Mesothelial cell of epicardium (in vitro differentiated cells): ENCODE results near the gene SSBP4. TPM values are rescaled to one million over a fixed set of nuclear protein-coding genes. Genes with fewer than 3 reads are reported as not detected.

Source experiments
- DNase-seq, 2 experiments: peaks; one replicate each; pipeline ENCODE4 v3.0.0; 2021; ENCODE audit warnings: low spot score in 2 of 2; ENCODE audit not compliant: unreplicated experiment in 2 of 2
- H3K27ac Mint-ChIP-seq: 2 replicates; pipeline ENCODE4 v1.8.0; 2021; ENCODE audit warnings: mixed read lengths
- H3K27me3 Mint-ChIP-seq: 2 replicates; pipeline ENCODE4 v1.8.0; 2021; ENCODE audit warnings: low read depth, mixed read lengths
- H3K36me3 Mint-ChIP-seq: 2 replicates; pipeline ENCODE4 v1.8.0; 2021; ENCODE audit warnings: mixed read lengths
- H3K4me1 Mint-ChIP-seq: 2 replicates; pipeline ENCODE4 v1.8.0; 2021; ENCODE audit warnings: mixed read lengths
- H3K4me3 Mint-ChIP-seq: 2 replicates; pipeline ENCODE4 v1.8.0; 2021; ENCODE audit warnings: mild to moderate bottlenecking, moderate library complexity, mixed read lengths
- H3K9me3 Mint-ChIP-seq: 2 replicates; pipeline ENCODE4 v1.8.0; 2021; ENCODE audit warnings: mixed read lengths
- total RNA-seq: library from RNA; stranded (reverse); gene quantifications from 3 replicates; pipeline ENCODE4 v1.2.1, GENCODE V29; 2021
- TF ChIP-seq, protein P1 (sequence below): fragments of 200-600 bp; sonication (generic); IDR thresholded peaks from one replicate; pipeline ENCODE4 v1.5.0; 2021; ENCODE audit warnings: antibody characterized with exemption; ENCODE audit not compliant: unreplicated experiment

Gene SSBP4
- total RNA-seq, 1 donor from 2014 or later = 123 TPM

DNA sequence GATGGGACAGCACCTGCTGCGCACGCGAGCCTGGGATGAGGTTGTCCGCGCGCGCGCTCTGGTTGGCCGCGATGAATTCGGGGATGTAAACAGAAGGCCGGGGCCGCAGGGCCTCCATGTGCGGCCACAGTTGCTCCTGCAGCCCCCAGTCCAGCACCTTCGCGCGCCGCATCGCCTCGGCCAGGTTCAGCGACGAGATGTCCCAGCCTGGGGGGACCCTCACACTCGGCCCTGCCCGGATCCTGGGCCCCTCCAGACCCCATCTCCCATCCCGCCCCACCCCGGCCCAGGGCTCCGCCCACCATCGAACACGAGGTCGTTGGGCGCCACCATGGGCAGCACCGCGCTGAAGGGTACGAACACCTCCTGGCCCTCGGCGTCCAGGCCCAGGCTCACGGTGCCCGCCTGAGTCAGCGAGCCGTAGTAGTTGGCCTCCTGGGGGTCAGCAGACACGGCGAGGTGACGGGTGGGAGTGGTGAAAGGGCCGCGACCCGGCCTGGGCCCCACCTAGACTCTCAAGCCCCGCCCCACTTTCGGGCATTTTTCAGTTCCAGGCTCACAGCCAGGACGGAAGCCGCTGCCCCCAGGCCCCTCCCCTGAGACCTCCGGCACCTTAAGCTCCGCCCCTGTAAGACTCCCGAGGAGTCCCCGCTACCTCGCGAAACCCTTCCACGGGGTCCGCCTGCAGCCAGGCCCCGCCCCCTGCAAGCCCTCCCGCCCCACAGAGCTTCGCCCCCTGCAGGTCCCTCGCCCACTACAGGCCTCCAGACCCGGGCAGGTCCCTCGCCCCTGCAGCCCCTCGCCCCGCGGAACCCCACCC, 17.7 kb downstream of the SSBP4 start:
- peak overlapping the region; percentile 86 for H3K27ac Mint-ChIP-seq
- DNase-seq = peak; percentile 75 to 87
- H3K27me3 Mint-ChIP-seq = no peaks in the 10 kb centered on the region
- no peaks in the 10 kb centered on the region for H3K9me3 Mint-ChIP-seq
- H3K36me3 Mint-ChIP-seq = peaks cover 2% of the 10 kb centered on the region
- peaks cover 50% of the 10 kb centered on the region for H3K4me1 Mint-ChIP-seq
- H3K4me3 Mint-ChIP-seq = peak overlapping the region; percentile 75
- TF ChIP-seq, protein P1, sequence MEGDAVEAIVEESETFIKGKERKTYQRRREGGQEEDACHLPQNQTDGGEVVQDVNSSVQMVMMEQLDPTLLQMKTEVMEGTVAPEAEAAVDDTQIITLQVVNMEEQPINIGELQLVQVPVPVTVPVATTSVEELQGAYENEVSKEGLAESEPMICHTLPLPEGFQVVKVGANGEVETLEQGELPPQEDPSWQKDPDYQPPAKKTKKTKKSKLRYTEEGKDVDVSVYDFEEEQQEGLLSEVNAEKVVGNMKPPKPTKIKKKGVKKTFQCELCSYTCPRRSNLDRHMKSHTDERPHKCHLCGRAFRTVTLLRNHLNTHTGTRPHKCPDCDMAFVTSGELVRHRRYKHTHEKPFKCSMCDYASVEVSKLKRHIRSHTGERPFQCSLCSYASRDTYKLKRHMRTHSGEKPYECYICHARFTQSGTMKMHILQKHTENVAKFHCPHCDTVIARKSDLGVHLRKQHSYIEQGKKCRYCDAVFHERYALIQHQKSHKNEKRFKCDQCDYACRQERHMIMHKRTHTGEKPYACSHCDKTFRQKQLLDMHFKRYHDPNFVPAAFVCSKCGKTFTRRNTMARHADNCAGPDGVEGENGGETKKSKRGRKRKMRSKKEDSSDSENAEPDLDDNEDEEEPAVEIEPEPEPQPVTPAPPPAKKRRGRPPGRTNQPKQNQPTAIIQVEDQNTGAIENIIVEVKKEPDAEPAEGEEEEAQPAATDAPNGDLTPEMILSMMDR = no peak

GRCh38 chr19:18437491-18438330, 18.5 kb downstream of the SSBP4 start, which contains the start of gene ISYNA1:
TSS of gene ISYNA1 (minus strand) at chr19:18438133. CDS start at chr19:18437979, 154 bp downstream.
- peak in 1 of 2 experiments; percentile 72 for DNase-seq
- H3K4me1 Mint-ChIP-seq = peaks cover 48% of the 10 kb centered on the region
- TF ChIP-seq, protein P1 = no peak
- no peaks in the 10 kb centered on the region for H3K27me3 Mint-ChIP-seq
- H3K9me3 Mint-ChIP-seq = no peaks in the 10 kb centered on the region
- peak within 1 kb of the TSS; percentile 75 for H3K4me3 Mint-ChIP-seq
- H3K27ac Mint-ChIP-seq = peak within 1 kb of the TSS; percentile 98
- peaks cover 2% of the 10 kb centered on the region for H3K36me3 Mint-ChIP-seq

- Mint-ChIP-seq H3K27ac (peak overlapping the region; percentile 98), H3K36me3 (peaks cover 2% of the 10 kb centered on the region), H3K4me1 (peaks cover 50% of the 10 kb centered on the region), H3K4me3 (peak overlapping the region; percentile 75), H3K9me3 (no peaks in the 10 kb centered on the region), H3K27me3 (no peaks in the 10 kb centered on the region)
- DNase-seq = peak; percentile 65 to 74
- TF ChIP-seq, protein P1 = no peak
Observed at GRCh38 chr19:18438331-18439024, 19.3 kb downstream of the SSBP4 start.

GRCh38 chr19:18439025-18439909, 20.1 kb downstream of the SSBP4 start:
- TF ChIP-seq, protein P1 = no peak
- Mint-ChIP-seq H3K27ac (peak overlapping the region; percentile 98), H3K9me3 (no peaks in the 10 kb centered on the region)

More at GRCh38 chr19:18439025-18439909, 20.1 kb downstream of the SSBP4 start:
- DNase-seq = no peak
- no peaks in the 10 kb centered on the region for H3K27me3 Mint-ChIP-seq
- peaks cover 47% of the 10 kb centered on the region for H3K4me1 Mint-ChIP-seq
- H3K4me3 Mint-ChIP-seq = peak overlapping the region; percentile 75
- peaks cover 2% of the 10 kb centered on the region for H3K36me3 Mint-ChIP-seq
